Astrocyte (in vitro differentiated cells and primary cell): ENCODE measurements around the gene DIDO1.
"Not testable (repeated sequence)": the region's sequence is repeated elsewhere in the genome, so short reads cannot be mapped to it uniquely, and the experiment has no call there.

Experiments
- EZH2 ChIP-seq: IDR thresholded peaks from 2 replicates; pipeline ENCODE4 v1.6.1; 2012; ENCODE audit warnings: mild to moderate bottlenecking, low read length, inconsistent platforms; ENCODE audit not compliant: insufficient read depth
- TF ChIP-seq, protein P1 (sequence below): IDR thresholded peaks from 2 replicates; pipeline ENCODE4 v1.5.1; 2011; ENCODE audit warnings: low read depth, mild to moderate bottlenecking, inconsistent platforms, low read length, moderate library complexity; ENCODE audit not compliant: insufficient read depth

DNA sequence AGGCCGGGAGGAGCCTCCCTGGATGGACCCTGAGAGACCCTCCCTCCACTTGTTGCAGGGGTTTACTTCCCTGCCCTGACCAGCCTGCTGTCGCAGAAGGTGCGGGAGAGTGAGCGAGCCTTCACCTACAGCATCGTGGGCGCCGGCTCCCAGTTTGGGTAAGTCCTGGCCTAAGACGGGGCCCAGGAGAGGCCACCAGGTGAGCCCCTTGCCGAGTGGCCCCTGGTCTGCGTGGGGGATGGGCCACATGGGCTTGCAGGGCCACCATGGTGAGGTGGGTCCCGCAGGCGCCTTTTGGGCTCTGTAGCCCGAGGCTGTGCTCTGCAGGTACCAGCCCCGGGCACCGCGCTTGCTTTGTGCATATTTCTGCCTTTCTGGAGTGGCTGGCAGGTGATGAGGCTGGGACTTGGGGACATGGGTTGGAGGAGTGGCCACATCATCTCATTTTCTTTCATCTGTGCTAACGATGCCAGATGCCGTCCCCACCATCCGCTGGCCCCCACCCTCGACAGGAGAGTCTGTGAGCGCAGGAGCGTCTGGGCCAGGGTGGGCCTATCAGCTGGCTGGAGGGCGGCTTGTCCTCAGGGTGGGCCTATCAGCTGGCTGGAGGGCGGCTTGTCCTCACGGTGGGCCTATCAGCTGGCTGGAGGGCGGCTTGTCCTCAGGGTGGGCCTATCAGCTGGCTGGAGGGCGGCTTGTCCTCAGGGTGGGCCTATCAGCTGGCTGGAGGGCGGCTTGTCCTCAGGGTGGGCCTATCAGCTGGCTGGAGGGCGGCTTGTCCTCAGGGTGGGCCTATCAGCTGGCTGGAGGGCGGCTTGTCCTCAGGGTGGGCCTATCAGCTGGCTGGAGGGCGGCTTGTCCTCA, 34.4 kb upstream of the DIDO1 start:
- TF ChIP-seq, protein P1, sequence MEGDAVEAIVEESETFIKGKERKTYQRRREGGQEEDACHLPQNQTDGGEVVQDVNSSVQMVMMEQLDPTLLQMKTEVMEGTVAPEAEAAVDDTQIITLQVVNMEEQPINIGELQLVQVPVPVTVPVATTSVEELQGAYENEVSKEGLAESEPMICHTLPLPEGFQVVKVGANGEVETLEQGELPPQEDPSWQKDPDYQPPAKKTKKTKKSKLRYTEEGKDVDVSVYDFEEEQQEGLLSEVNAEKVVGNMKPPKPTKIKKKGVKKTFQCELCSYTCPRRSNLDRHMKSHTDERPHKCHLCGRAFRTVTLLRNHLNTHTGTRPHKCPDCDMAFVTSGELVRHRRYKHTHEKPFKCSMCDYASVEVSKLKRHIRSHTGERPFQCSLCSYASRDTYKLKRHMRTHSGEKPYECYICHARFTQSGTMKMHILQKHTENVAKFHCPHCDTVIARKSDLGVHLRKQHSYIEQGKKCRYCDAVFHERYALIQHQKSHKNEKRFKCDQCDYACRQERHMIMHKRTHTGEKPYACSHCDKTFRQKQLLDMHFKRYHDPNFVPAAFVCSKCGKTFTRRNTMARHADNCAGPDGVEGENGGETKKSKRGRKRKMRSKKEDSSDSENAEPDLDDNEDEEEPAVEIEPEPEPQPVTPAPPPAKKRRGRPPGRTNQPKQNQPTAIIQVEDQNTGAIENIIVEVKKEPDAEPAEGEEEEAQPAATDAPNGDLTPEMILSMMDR = not testable (repeated sequence)
- TF ChIP-seq EZH2 = not testable (repeated sequence)
